Measurements from ENCODE around the gene TBC1D24. TPM values are rescaled to one million over a fixed set of nuclear protein-coding genes. Genes with fewer than 3 reads are reported as not detected.

The TBC1D24 gene
- total RNA-seq, 1 donor from 2014 or later, result 43.7 TPM

- Histone ChIP-seq H3K9me3 (no peaks in the 10 kb centered on the region), H3K36me3 (peaks cover 15% of the 10 kb centered on the region), H3K4me1 (no peaks in the 10 kb centered on the region), H3K27me3 (no peaks in the 10 kb centered on the region), H3K4me3 (no peak overlapping the region), H3K27ac (no peak overlapping the region)
- intact Hi-C loops (cut with DNase I), result no loop called here
- no peak for TF ChIP-seq CTCF (IDR thresholded peaks at IDR 0.05)
- no peak for ATAC-seq
- DNase-seq, result no peak
Measured at GRCh38 chr16:2447920-2448583, 26.9 kb upstream of the TBC1D24 start.

- no peak for TF ChIP-seq CTCF (IDR thresholded peaks at IDR 0.05)
- no peaks in the 10 kb centered on the region for H3K9me3 ChIP-seq
- H3K27me3 ChIP-seq, result no peaks in the 10 kb centered on the region
- peaks cover 15% of the 10 kb centered on the region for H3K36me3 ChIP-seq
- no peaks in the 10 kb centered on the region for H3K4me1 ChIP-seq
- H3K27ac ChIP-seq, result no peak overlapping the region
- intact Hi-C loops (cut with DNase I), result no loop called here
- H3K4me3 ChIP-seq, result no peak overlapping the region
- peak; percentile 53 for DNase-seq
- no peak for ATAC-seq
Measured at GRCh38 chr16:2449118-2449517, 25.8 kb upstream of the TBC1D24 start.

GRCh38 chr16:2450535-2450934 is 24.4 kb upstream of the TBC1D24 start:
- Histone ChIP-seq H3K27ac (no peak overlapping the region), H3K27me3 (no peaks in the 10 kb centered on the region), H3K4me3 (no peak overlapping the region), H3K9me3 (no peaks in the 10 kb centered on the region), H3K4me1 (no peaks in the 10 kb centered on the region), H3K36me3 (peaks cover 6% of the 10 kb centered on the region)
- intact Hi-C loops (cut with DNase I), result no loop called here
- TF ChIP-seq CTCF (IDR thresholded peaks at IDR 0.05), result no peak
- DNase-seq (no peak), ATAC-seq (no peak)

- no peak for TF ChIP-seq CTCF (IDR thresholded peaks at IDR 0.05)
- ATAC-seq (no peak), DNase-seq (peak; percentile 54)
- Histone ChIP-seq H3K36me3 (peaks cover 6% of the 10 kb centered on the region), H3K27ac (no peak overlapping the region), H3K27me3 (no peaks in the 10 kb centered on the region), H3K4me1 (no peaks in the 10 kb centered on the region), H3K9me3 (no peaks in the 10 kb centered on the region), H3K4me3 (no peak overlapping the region)
- intact Hi-C loops (cut with DNase I), result no loop called here
Measured at GRCh38 chr16:2450975-2451381, 23.9 kb upstream of the TBC1D24 start.

GRCh38 chr16:2451851-2452320 is 23.0 kb upstream of the TBC1D24 start:
- Histone ChIP-seq H3K27me3 (no peaks in the 10 kb centered on the region), H3K4me3 (no peak overlapping the region), H3K4me1 (no peaks in the 10 kb centered on the region), H3K27ac (no peak overlapping the region), H3K36me3 (peaks cover 6% of the 10 kb centered on the region), H3K9me3 (no peaks in the 10 kb centered on the region)
- intact Hi-C loops (cut with DNase I), result no loop called here
- TF ChIP-seq CTCF (IDR thresholded peaks at IDR 0.05), result no peak
- no peak for ATAC-seq
- peak; percentile 57 for DNase-seq

All from upper lobe of right lung (tissue), 1 donor.